K562 (cell line): ENCODE results near the gene DAP. TPM values are rescaled to one million over a fixed set of nuclear protein-coding genes. Genes with fewer than 3 reads are reported as not detected.

Experiments
- CREM ChIP-seq: IDR thresholded peaks from 2 replicates; pipeline ENCODE4 v1.6.1; 2014; ENCODE audit warnings: antibody characterized with exemption, low read depth
- GABPB1 ChIP-seq: sonication (generic); formaldehyde crosslinking; IDR thresholded peaks from 2 replicates; pipeline ENCODE4 v1.8.0; 2022; ENCODE audit warnings: mild to moderate bottlenecking, missing genetic modification reagents
- GATAD2B ChIP-seq: fragments of 450-650 bp; IDR thresholded peaks from 2 replicates; pipeline ENCODE4 v1.6.1; 2017; ENCODE audit warnings: mild to moderate bottlenecking, borderline replicate concordance
- GMEB1 ChIP-seq: fragments of 250-450 bp; sonication (Bioruptor Pico); IDR thresholded peaks from 2 replicates; pipeline ENCODE4 v1.4.0; 2020; ENCODE audit warnings: mild to moderate bottlenecking
- HDAC2 ChIP-seq: fragments of 450-650 bp; IDR thresholded peaks from 2 replicates; pipeline ENCODE4 v1.6.1; 2016; ENCODE audit warnings: mild to moderate bottlenecking
- HMG20B ChIP-seq: fragments of 250-450 bp; sonication (Bioruptor Pico); IDR thresholded peaks from 2 replicates; pipeline ENCODE4 v1.5.0; 2021; ENCODE audit warnings: mild to moderate bottlenecking
- KAT2B ChIP-seq: IDR thresholded peaks from one replicate; pipeline ENCODE4 v1.6.1; 2012; ENCODE audit warnings: low read depth, mild to moderate bottlenecking, control low read depth, inconsistent platforms, low read length, moderate library complexity
- MAFK ChIP-seq: IDR thresholded peaks from 2 replicates; pipeline ENCODE4 v1.6.1; 2011; ENCODE audit warnings: low read length, improper control_type of control experiment
- POLR2H ChIP-seq: IDR thresholded peaks from 2 replicates; pipeline ENCODE4 v1.6.1; 2016; ENCODE audit warnings: missing genetic modification characterization, low read depth, mild to moderate bottlenecking, control low read depth, missing compliant biosample characterization, moderate library complexity
- RCOR1 ChIP-seq, 2 experiments: IDR thresholded peaks; 2 replicates each; pipeline ENCODE4 v1.6.1; 2012; ENCODE audit warnings: low read depth in 2 of 2, low read length in 2 of 2, borderline replicate concordance in 1 of 2, improper control_type of control experiment in 1 of 2
- SMARCA4 ChIP-seq: fragments of 450-650 bp; IDR thresholded peaks from 2 replicates; pipeline ENCODE4 v1.6.1; 2016
- SOX6 ChIP-seq: fragments of 450-650 bp; IDR thresholded peaks from 2 replicates; pipeline ENCODE4 v1.6.1; 2014; ENCODE audit warnings: mild to moderate bottlenecking
- SRSF1 ChIP-seq: fragments of 200-400 bp; formaldehyde crosslinking; IDR thresholded peaks from 2 replicates; pipeline ENCODE4 v1.6.1; 2017; ENCODE audit warnings: mild to moderate bottlenecking, low read depth, low read length, moderate library complexity
- STAT5B ChIP-seq: fragments of 250-450 bp; sonication (Bioruptor Pico); IDR thresholded peaks from 2 replicates; pipeline ENCODE4 v1.8.0; 2021; ENCODE audit warnings: mild to moderate bottlenecking, inconsistent platforms
- TBL1XR1 ChIP-seq, 2 experiments: IDR thresholded peaks; 2 replicates each; pipeline ENCODE4 v1.6.1; 2012; ENCODE audit warnings: improper control_type of control experiment in 2 of 2, low read length in 2 of 2, mild to moderate bottlenecking in 1 of 2
- TCF3 ChIP-seq: sonication (generic); formaldehyde crosslinking; IDR thresholded peaks from 2 replicates; pipeline ENCODE4 v1.4.0; 2020; ENCODE audit warnings: mild to moderate bottlenecking, missing genetic modification reagents
- TCFL5 ChIP-seq: fragments of 250-450 bp; sonication (Bioruptor Pico); conservative IDR thresholded peaks from 2 replicates; pipeline ENCODE4 v1.6.1; 2021; ENCODE audit warnings: mild to moderate bottlenecking, moderate library complexity, matching md5 sums
- YBX1 ChIP-seq: fragments of 450-650 bp; IDR thresholded peaks from 2 replicates; pipeline ENCODE4 v1.7.1; 2016; ENCODE audit warnings: mild to moderate bottlenecking
- ZMIZ1 ChIP-seq, 2 experiments: fragments of 150-350 bp in 1 of 2; IDR thresholded peaks; 2 replicates each; pipeline ENCODE4 v1.6.1; 2012 to 2016; ENCODE audit warnings: low read depth in 2 of 2, low read length in 2 of 2, mild to moderate bottlenecking in 1 of 2, moderate library complexity in 1 of 2
- ZNF124 ChIP-seq: sonication (generic); formaldehyde crosslinking; IDR thresholded peaks from 2 replicates; pipeline ENCODE4 v1.8.1; 2022; ENCODE audit warnings: missing genetic modification reagents
- ZNF444 ChIP-seq: fragments of 250-450 bp; sonication (Bioruptor Pico); IDR thresholded peaks from 2 replicates; pipeline ENCODE4 v1.4.0; 2020; ENCODE audit warnings: mild to moderate bottlenecking, moderate library complexity
- ZNF668 ChIP-seq: fragments of 250-450 bp; sonication (Bioruptor Pico); IDR thresholded peaks from 2 replicates; pipeline ENCODE4 v1.8.0; 2022; ENCODE audit warnings: mild to moderate bottlenecking, inconsistent platforms
- polyA plus RNA-seq, 8 experiments: library from polyadenylated mRNA; depleted of rRNA in 4 of 8; stranded (reverse) in 5 of 8; unstranded in 3 of 8; fragments of >200 nt; fragmentation: Nextera tagmentation in 2 of 8; fragmentation: Illumina TruSeq in 1 of 8; extraction: Ambion mirVana in 2 of 8; extraction: Trizol in 1 of 8; gene quantifications; 2 replicates each; pipeline versions ENCODE4 v1.2.1 to v1.2.3, GENCODE V29; 2011 to 2014; ENCODE audit warnings: inconsistent platforms in 1 of 8, missing spikeins in 1 of 8
- total RNA-seq, 7 experiments: library from RNA; depleted of rRNA in 6 of 7; stranded (reverse); fragments of >200 nt in 6 of 7; fragmentation: Illumina TruSeq in 2 of 7; extraction: Trizol in 2 of 7; gene quantifications; 2 replicates each; pipeline versions ENCODE4 v1.2.1 to v1.2.3, GENCODE V29; 2011 to 2021; ENCODE audit warnings: low replicate concordance in 1 of 7
- TF ChIP-seq, protein P1 (sequence below): IDR thresholded peaks from 2 replicates; pipeline ENCODE4 v1.6.1; 2014; ENCODE audit warnings: antibody characterized with exemption

The DAP gene
- total and polyA plus RNA-seq, 9 of the 15 experiments (the other 6 are each of a cell fraction or from before 2014, with no cell fraction given): 14.1 to 151 (median 34.5) TPM

DNA sequence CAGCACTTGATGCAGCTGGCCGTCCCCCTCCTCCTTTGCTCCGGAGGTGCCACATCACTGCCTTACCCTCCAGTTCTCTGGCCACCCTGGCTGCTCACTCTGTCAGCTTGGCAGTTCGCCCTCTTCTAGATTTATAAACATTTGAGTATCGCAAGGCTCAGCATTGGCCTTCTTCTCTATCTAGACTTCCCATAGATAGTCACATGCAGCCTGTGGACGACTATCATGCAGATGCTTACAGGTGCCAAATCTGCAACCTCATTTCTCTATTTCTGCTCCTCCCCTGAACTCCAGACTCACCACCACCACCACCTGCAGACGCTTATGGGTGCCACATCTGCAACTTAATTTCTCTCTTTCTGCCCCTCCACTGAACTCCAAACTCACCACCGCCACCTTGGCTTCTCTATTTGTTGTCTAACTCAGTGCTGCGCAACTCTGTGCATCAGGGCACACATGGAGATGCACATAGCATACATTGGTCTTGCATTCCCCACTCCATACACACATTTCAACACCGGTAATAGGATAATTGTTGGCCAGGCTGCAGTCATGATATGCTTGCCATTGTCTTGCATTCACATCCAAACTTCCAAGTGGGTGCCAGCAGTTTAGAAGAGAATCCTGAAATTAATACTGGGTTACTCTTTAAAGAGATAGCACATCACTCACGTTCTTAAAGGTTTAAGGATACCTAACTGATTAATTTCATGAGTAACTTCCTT is 1.9 kb upstream of the DAP start (continued):
- TF ChIP-seq ZMIZ1 (IDR thresholded peaks at IDR 0.05; ENCODE audit: low read depth in 2 of 2, low read length in 2 of 2) (0 out of 4 replicates have a peak, but pooled peaks of 1 of the 2 experiments have one; percentile 62), GATAD2B (no peak; the same call in 1 of the 2 replicates), HMG20B (CRISPR knock-in tag) (no peak), SRSF1 (no peak), TBL1XR1 (IDR thresholded peaks at IDR 0.05; ENCODE audit: low read length in 2 of 2) (peak in 1 of 2 experiments; percentile 55; a peak in 1 of 4 replicates), SOX6 (no peak; the same call in 1 of the 2 replicates), MAFK (peak; percentile 26; the same call in 1 of the 2 replicates), SMARCA4 (0 out of 2 replicates have a peak, but pooled peaks have one; percentile 30), KAT2B (no peak), GABPB1 (CRISPR knock-in tag) (no peak), ZNF444 (CRISPR knock-in tag) (no peak), GMEB1 (CRISPR knock-in tag) (no peak), STAT5B (CRISPR knock-in tag) (no peak), TCFL5 (CRISPR knock-in tag) (no peak), HDAC2 (peak; percentile 59), ZNF124 (CRISPR knock-in tag) (no peak), RCOR1 (IDR thresholded peaks at IDR 0.05; ENCODE audit: borderline replicate concordance in 1 of 2, low read depth in 2 of 2, low read length in 2 of 2) (peak; percentile 72 to 79; a peak in 2 of 4 replicates), TCF3 (CRISPR knock-in tag) (peak; percentile 81), ZNF668 (CRISPR knock-in tag) (no peak), YBX1 (no peak), CREM (no peak), POLR2H (no peak)
- TF ChIP-seq, protein P1, sequence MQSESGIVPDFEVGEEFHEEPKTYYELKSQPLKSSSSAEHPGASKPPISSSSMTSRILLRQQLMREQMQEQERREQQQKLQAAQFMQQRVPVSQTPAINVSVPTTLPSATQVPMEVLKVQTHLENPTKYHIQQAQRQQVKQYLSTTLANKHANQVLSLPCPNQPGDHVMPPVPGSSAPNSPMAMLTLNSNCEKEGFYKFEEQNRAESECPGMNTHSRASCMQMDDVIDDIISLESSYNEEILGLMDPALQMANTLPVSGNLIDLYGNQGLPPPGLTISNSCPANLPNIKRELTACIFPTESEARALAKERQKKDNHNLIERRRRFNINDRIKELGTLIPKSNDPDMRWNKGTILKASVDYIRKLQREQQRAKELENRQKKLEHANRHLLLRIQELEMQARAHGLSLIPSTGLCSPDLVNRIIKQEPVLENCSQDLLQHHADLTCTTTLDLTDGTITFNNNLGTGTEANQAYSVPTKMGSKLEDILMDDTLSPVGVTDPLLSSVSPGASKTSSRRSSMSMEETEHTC: peak; percentile 85; the same call in 1 of the 2 replicates
